Epidermal melanocyte (primary cell): Measurements from ENCODE around the gene FZR1.

Experiments used
- DNase-seq: peaks from one replicate; pipeline ENCODE4 v3.0.0; 2011; ENCODE audit warnings: low spot score; ENCODE audit not compliant: insufficient read length

Gene FZR1

GRCh38 chr19:3513229-3514140 lies 7.4 kb downstream of the FZR1 start:
- DNase-seq, result no peak

- no peak for DNase-seq
Observed at GRCh38 chr19:3514930-3515329, 8.8 kb downstream of the FZR1 start.

- DNase-seq, result no peak
Observed at GRCh38 chr19:3515891-3516422, 9.8 kb downstream of the FZR1 start.

- no peak for DNase-seq
Observed at GRCh38 chr19:3516675-3517207, 10.6 kb downstream of the FZR1 start.

- DNase-seq, result no peak
Observed at GRCh38 chr19:3517638-3518037, 11.5 kb downstream of the FZR1 start.

- no peak for DNase-seq
Observed at GRCh38 chr19:3518255-3518654, 12.1 kb downstream of the FZR1 start.

GRCh38 chr19:3518659-3519058 lies 12.5 kb downstream of the FZR1 start:
- no peak for DNase-seq

GRCh38 chr19:3519126-3519525 lies 13.0 kb downstream of the FZR1 start:
- no peak for DNase-seq

GRCh38 chr19:3520166-3521103 lies 14.3 kb downstream of the FZR1 start:
- DNase-seq, result no peak

GRCh38 chr19:3521104-3521445 lies 15.0 kb downstream of the FZR1 start:
- no peak for DNase-seq

GRCh38 chr19:3522421-3523360 lies 16.6 kb downstream of the FZR1 start:
- DNase-seq, result no peak

- no peak for DNase-seq
Observed at GRCh38 chr19:3523361-3524077, 17.4 kb downstream of the FZR1 start.

GRCh38 chr19:3524078-3524842 lies 18.1 kb downstream of the FZR1 start:
- DNase-seq, result no peak

- DNase-seq, result no peak
Observed at GRCh38 chr19:3524904-3525451, 18.9 kb downstream of the FZR1 start.

- DNase-seq, result no peak
Observed at GRCh38 chr19:3526507-3527237, 20.6 kb downstream of the FZR1 start.

- no peak for DNase-seq
Observed at GRCh38 chr19:3527238-3527910, 21.3 kb downstream of the FZR1 start.

GRCh38 chr19:3528080-3528479 lies 22.0 kb downstream of the FZR1 start:
- DNase-seq, result no peak
